ENCODE results near the gene PM20D1.

Gene PM20D1

GRCh38 chr1:205809942-205810345 is 40.0 kb downstream of the PM20D1 start:
- TF ChIP-seq CTCF (IDR thresholded peaks at IDR 0.05) (no peak), ZFX (IDR thresholded peaks at IDR 0.05; ENCODE audit: borderline replicate concordance) (no peak)
- H3K27ac ChIP-seq: no peak overlapping the region

- TF ChIP-seq CTCF (IDR thresholded peaks at IDR 0.05) (no peak), ZFX (IDR thresholded peaks at IDR 0.05; ENCODE audit: borderline replicate concordance) (no peak)
- no peak overlapping the region for H3K27ac ChIP-seq
Measured at GRCh38 chr1:205809469-205809868, 40.5 kb downstream of the PM20D1 start.

GRCh38 chr1:205805082-205805711 is 44.7 kb downstream of the PM20D1 start:
- H3K27ac ChIP-seq: no peak overlapping the region
- no peak for TF ChIP-seq ZFX (IDR thresholded peaks at IDR 0.05; ENCODE audit: borderline replicate concordance)
- no peak for TF ChIP-seq CTCF (IDR thresholded peaks at IDR 0.05)

- no peak overlapping the region for H3K27ac ChIP-seq
- no peak for TF ChIP-seq CTCF (IDR thresholded peaks at IDR 0.05)
- TF ChIP-seq ZFX (IDR thresholded peaks at IDR 0.05; ENCODE audit: borderline replicate concordance): no peak
Measured at GRCh38 chr1:205804605-205805004, 45.3 kb downstream of the PM20D1 start.

GRCh38 chr1:205803986-205804385 is 45.9 kb downstream of the PM20D1 start:
- TF ChIP-seq CTCF (IDR thresholded peaks at IDR 0.05) (no peak), ZFX (IDR thresholded peaks at IDR 0.05; ENCODE audit: borderline replicate concordance) (no peak)

GRCh38 chr1:205802060-205802459 is 47.9 kb downstream of the PM20D1 start:
- no peak overlapping the region for H3K27ac ChIP-seq
- TF ChIP-seq ZFX (IDR thresholded peaks at IDR 0.05; ENCODE audit: borderline replicate concordance) (no peak), CTCF (IDR thresholded peaks at IDR 0.05) (no peak)

More at GRCh38 chr1:205803986-205804385, 45.9 kb downstream of the PM20D1 start:
- H3K27ac ChIP-seq: no peak overlapping the region

GRCh38 chr1:205800981-205801703 is 48.8 kb downstream of the PM20D1 start:
- TF ChIP-seq CTCF (IDR thresholded peaks at IDR 0.05) (no peak), ZFX (IDR thresholded peaks at IDR 0.05; ENCODE audit: borderline replicate concordance) (no peak)
- no peak overlapping the region for H3K27ac ChIP-seq

All from 22Rv1 (cell line).